ENCODE measurements around the gene CDKN2D.

GRCh38 chr19:10557603-10558197 lies 11.1 kb downstream of the CDKN2D start:
- TF ChIP-seq CTCF (IDR thresholded peaks at IDR 0.05) (no peak), POLR2A (IDR thresholded peaks at IDR 0.05) (no peak)

Data from uterus (tissue), 2 donors.